AG09319 (cell line): ENCODE measurements around the gene WDR4.
"Not testable (repeated sequence)": the region's sequence is repeated elsewhere in the genome, so short reads cannot be mapped to it uniquely, and the experiment has no call there.

Source experiments
- DNase-seq: peaks from one replicate; pipeline ENCODE4 v3.0.0-alpha.2; 2010; ENCODE audit warnings: low read depth; ENCODE audit errors: extremely low read depth
- TF ChIP-seq, protein P1 (sequence below): IDR thresholded peaks from 2 replicates; pipeline ENCODE4 v1.5.1; 2011; ENCODE audit warnings: low read depth, mild to moderate bottlenecking, inconsistent platforms, low read length, moderate library complexity

Gene WDR4

DNA sequence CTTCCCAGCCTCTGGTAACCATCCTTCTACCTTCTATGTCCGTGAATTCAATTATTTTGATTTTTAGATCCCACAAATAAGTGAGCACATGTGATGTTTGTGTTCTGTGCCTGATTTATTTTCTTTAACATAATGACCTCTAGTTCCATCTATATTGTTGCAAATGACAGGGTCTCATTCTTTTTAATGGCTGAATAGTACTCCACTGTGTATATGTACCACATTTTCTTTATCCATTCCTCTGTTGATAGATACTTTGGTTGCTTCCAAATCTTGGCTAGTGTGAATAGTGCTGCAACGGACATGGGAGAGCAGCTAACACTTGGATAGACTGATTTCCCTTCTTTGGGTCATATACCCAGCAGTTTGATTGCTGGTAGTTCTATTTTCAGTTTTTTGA, 51.8 kb downstream of the WDR4 start:
- no peak for DNase-seq
- TF ChIP-seq, protein P1, sequence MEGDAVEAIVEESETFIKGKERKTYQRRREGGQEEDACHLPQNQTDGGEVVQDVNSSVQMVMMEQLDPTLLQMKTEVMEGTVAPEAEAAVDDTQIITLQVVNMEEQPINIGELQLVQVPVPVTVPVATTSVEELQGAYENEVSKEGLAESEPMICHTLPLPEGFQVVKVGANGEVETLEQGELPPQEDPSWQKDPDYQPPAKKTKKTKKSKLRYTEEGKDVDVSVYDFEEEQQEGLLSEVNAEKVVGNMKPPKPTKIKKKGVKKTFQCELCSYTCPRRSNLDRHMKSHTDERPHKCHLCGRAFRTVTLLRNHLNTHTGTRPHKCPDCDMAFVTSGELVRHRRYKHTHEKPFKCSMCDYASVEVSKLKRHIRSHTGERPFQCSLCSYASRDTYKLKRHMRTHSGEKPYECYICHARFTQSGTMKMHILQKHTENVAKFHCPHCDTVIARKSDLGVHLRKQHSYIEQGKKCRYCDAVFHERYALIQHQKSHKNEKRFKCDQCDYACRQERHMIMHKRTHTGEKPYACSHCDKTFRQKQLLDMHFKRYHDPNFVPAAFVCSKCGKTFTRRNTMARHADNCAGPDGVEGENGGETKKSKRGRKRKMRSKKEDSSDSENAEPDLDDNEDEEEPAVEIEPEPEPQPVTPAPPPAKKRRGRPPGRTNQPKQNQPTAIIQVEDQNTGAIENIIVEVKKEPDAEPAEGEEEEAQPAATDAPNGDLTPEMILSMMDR: no peak

DNA sequence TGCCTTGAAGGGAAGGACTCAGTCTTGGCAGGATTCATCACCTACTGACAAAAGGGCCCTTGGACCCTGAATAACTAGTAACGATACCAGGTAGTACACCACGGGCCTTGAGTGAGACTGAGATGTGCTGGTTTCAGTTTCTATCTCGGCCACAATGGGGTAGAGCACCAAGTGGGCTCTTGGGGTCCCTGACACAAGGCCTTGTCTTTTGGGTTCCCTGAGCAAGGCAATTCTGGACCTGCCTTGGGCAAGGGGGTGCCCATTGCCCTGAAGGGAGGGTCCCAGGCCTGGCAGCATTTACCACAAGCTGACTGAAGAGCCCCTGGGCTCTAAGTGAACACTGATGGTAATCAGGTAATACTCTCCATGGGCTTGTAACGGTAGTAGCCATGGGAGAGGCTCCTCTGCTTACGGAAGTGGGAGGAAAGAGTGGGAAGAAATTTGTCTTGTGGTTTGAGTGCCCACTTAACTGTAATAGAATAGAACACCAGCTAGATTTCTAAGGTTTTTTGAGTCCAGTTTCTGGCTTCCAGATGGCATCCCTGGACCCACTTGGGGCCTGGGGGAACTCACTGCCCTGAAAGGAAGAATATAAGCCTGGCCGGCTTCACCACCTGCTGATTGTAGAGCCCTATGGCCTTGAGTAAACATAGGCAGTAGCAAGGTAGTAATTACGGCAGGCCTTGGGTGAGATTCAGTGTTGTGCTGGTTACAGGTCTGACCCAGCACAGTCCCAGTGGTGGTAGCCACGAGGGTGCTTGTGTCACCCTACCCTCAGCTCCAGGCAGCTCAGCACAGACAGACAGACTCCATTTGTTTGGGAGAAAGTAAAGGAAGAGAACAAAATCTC, 58.5 kb downstream of the WDR4 start:
- no peak for DNase-seq
- TF ChIP-seq, protein P1: no peak

DNA sequence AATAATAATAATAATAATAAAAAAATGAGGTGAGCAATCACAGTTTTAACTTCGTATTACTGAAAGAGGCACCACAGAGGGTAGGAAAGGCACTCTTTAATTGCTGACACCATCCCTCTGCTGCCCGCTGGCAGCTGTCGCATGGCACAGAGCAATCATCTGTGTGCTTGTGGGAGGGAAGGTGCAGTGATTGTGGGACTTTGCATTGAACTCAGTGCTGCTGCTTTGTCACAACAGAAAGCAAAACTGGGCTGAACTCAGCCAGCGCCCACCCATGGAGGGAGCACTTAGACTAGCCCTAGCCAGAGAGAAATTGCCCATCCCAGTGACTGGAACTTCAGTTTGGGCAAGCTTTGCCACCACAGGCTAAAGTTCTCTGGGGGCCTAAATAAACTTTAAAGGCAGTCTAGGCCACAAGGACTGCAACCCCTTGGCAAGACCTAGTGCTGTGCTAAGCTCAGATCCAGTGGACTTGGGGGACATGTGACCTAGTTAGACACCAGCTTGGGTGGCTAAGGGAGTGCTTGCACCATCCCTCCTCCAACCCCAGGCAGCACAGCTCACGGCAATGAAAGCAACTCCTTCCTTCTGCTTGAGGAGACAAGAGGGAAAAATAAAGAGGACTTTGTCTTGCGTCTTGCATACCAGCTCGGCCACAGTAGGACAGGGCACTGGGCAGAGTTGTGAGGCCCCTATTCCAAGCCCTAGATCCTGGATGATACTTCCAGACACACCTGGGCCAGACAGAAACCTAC, 59.3 kb downstream of the WDR4 start:
- no peak for DNase-seq
- TF ChIP-seq, protein P1: no peak

DNA sequence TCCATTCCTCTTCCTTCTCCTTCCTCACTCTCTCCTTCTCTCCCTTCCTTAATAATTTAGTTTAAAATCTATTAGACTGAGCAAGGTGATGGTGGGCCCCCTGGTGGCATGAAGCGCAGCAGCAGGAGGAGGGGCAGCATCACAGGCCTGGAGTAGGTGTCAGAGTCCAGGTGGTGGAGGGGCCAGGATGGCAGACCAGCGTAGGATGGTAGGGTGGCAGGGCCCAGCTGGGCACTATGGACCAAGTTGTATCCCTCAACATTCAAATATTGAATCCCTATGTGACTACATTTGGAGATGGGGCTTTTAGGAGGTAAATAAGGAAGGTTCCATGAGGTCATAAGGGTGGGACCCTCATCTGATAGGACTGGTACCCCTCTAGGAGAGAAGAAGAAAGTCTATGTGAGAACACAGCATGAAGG, 61.0 kb downstream of the WDR4 start:
- TF ChIP-seq, protein P1: peak; percentile 92
- peak; percentile 11 for DNase-seq

DNA sequence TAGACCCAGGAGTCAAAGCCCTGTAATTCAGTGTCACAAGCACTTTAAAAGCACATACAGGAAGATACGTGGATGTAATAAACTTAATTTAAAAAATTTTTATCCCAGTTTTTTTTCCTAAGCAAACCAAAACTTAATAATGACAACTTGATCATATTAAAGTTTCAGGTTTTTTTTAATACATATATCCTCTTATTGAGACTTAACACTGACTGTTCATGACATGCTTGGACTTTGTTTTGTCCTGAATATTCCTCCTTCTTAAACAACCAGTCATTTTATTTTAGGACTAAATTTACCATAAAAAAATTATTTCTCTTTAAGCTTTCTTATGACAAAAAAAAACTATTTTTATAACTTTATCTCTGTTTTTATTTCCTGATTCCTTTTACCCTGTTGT, 64.1 kb downstream of the WDR4 start:
- DNase-seq: no peak
- TF ChIP-seq, protein P1: no peak

DNA sequence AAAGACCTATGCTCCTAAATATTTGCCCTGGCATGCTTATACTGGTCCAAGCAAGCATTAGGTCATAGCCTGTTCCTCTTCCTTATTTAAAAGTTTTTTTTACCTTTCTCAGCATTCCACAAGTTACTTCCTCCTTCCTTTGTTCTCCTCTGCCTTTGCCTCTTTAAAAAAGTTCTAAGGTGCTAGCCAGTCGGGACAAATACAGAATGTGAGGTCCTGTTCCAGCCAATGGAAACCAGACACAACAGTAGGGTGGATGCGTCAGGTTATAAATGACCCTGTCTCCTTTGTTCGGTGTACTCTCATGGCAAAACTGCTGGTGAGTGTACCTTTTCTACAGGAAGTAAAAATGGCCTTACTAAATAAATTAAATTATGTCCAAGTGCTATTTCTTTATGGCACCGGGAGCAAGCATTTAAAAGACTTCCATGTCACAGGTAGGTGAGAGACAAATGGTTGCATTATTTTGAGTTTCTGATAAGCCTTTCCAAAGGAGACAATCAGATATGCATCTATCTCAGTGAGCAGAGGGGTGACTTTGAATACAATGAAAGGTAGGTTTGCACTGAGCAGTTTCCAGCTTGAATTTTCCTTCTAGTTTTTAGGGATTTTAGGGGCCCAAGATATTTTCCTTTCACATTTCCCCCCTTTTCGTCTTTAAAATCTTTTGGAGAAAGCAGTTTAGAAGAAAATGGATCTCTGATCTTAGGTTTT, 66.7 kb downstream of the WDR4 start:
- DNase-seq: not testable (repeated sequence)

DNA sequence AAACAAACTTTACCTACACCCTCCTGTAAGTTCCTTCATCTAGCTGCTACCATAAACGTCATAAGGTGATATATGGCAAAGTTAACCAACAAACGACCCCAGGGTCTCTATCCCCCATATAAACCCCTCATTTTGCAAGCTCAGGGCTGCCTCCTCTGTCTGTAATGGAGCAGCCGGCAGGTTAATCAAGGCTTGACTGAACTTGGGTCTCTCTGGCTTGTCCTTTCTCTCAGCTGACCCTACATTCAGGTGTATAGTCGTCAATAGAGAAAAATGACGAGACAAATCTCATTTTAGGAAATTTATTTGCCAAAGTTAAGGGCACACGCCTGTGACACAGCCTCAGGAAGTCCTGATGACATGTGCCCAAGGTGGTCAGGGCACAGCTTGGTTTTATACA, 67.4 kb downstream of the WDR4 start:
- DNase-seq: no peak
- TF ChIP-seq, protein P1: no peak
